Measurements from ENCODE around the gene EFHC1. TPM values are rescaled to one million over a fixed set of nuclear protein-coding genes. Genes with fewer than 3 reads are reported as not detected.

Gene EFHC1
- total RNA-seq, 1 donor from 2014 or later = 33.8 TPM

- Mint-ChIP-seq H3K27ac (ENCODE audit: unreplicated experiment) (peak overlapping the region; percentile 27), H3K9me3 (ENCODE audit: unreplicated experiment) (no peaks in the 10 kb centered on the region), H3K4me1 (ENCODE audit: unreplicated experiment) (peaks cover 34% of the 10 kb centered on the region), H3K4me3 (ENCODE audit: unreplicated experiment) (no peak overlapping the region), H3K36me3 (ENCODE audit: unreplicated experiment) (peaks cover 19% of the 10 kb centered on the region), H3K27me3 (ENCODE audit: unreplicated experiment) (no peaks in the 10 kb centered on the region)
- TF ChIP-seq, protein P1, sequence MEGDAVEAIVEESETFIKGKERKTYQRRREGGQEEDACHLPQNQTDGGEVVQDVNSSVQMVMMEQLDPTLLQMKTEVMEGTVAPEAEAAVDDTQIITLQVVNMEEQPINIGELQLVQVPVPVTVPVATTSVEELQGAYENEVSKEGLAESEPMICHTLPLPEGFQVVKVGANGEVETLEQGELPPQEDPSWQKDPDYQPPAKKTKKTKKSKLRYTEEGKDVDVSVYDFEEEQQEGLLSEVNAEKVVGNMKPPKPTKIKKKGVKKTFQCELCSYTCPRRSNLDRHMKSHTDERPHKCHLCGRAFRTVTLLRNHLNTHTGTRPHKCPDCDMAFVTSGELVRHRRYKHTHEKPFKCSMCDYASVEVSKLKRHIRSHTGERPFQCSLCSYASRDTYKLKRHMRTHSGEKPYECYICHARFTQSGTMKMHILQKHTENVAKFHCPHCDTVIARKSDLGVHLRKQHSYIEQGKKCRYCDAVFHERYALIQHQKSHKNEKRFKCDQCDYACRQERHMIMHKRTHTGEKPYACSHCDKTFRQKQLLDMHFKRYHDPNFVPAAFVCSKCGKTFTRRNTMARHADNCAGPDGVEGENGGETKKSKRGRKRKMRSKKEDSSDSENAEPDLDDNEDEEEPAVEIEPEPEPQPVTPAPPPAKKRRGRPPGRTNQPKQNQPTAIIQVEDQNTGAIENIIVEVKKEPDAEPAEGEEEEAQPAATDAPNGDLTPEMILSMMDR (IDR thresholded peaks at IDR 0.05) = no peak
- DNase-seq (ENCODE audit: extremely low spot score, unreplicated experiment) = no peak
Observed at GRCh38 chr6:52491203-52492069, 71.3 kb downstream of the EFHC1 start.

GRCh38 chr6:52493669-52494068 is 73.5 kb downstream of the EFHC1 start:
- no peak for DNase-seq (ENCODE audit: extremely low spot score, unreplicated experiment)
- Mint-ChIP-seq H3K36me3 (ENCODE audit: unreplicated experiment) (peaks cover 37% of the 10 kb centered on the region), H3K27ac (ENCODE audit: unreplicated experiment) (peak overlapping the region; percentile 61), H3K4me3 (ENCODE audit: unreplicated experiment) (no peak overlapping the region), H3K4me1 (ENCODE audit: unreplicated experiment) (peaks cover 44% of the 10 kb centered on the region), H3K27me3 (ENCODE audit: unreplicated experiment) (no peaks in the 10 kb centered on the region), H3K9me3 (ENCODE audit: unreplicated experiment) (no peaks in the 10 kb centered on the region)
- TF ChIP-seq, protein P1 (IDR thresholded peaks at IDR 0.05) = no peak

DNA sequence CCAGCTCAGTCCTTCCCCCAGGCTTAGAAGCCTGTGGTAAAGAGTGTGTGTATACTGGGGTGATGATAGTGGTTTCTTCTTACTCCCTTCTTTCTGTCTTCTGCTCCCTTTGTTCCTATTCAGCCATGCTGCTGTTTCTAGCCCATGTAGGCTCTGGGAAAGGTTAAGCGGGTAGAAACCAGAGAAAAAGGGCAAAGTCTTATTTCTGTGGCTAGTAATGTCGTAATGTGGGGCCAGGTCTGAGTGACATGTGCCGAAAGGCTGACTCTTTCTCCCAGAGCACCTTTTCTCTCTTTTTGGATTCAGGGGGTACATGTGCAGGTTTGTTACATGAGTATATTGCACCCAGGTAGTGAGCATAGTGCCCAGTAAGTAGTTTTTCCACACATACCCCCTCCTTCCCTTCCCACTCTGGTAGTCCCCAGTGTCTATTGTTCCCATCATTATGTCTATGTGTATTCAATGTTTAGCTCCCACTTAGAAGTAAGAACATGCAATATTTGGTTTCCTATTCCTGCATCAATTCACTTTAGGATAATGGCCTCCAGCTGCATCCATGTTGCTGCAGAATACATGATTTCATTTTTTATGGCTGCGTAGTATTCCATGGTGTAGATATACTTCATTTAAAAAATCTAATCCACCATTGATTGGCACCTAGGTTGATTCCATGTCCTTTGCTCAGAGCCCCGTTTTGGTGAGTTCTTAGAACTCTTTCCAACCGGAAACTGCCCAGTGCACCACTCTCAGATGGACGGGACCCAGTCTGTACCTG is 74.3 kb downstream of the EFHC1 start:
- peak overlapping the region; percentile 61 for H3K27ac Mint-ChIP-seq (ENCODE audit: unreplicated experiment)
- TF ChIP-seq, protein P1 (IDR thresholded peaks at IDR 0.05) = no peak

GRCh38 chr6:52495922-52496321 is 75.8 kb downstream of the EFHC1 start:
- TF ChIP-seq, protein P1 (IDR thresholded peaks at IDR 0.05) = no peak
- no peak overlapping the region for H3K27ac Mint-ChIP-seq (ENCODE audit: unreplicated experiment)
- no peaks in the 10 kb centered on the region for H3K9me3 Mint-ChIP-seq (ENCODE audit: unreplicated experiment)
- no peak for DNase-seq (ENCODE audit: extremely low spot score, unreplicated experiment)
- H3K27me3 Mint-ChIP-seq (ENCODE audit: unreplicated experiment) = no peaks in the 10 kb centered on the region
- H3K36me3 Mint-ChIP-seq (ENCODE audit: unreplicated experiment) = peaks cover 45% of the 10 kb centered on the region
- no peak overlapping the region for H3K4me3 Mint-ChIP-seq (ENCODE audit: unreplicated experiment)
- H3K4me1 Mint-ChIP-seq (ENCODE audit: unreplicated experiment) = peaks cover 58% of the 10 kb centered on the region

More for the DNA sequence above, 74.3 kb downstream of the EFHC1 start:
- H3K4me3 Mint-ChIP-seq (ENCODE audit: unreplicated experiment) = no peak overlapping the region
- peaks cover 37% of the 10 kb centered on the region for H3K36me3 Mint-ChIP-seq (ENCODE audit: unreplicated experiment)
- DNase-seq (ENCODE audit: extremely low spot score, unreplicated experiment) = no peak
- H3K27me3 Mint-ChIP-seq (ENCODE audit: unreplicated experiment) = no peaks in the 10 kb centered on the region
- H3K9me3 Mint-ChIP-seq (ENCODE audit: unreplicated experiment) = no peaks in the 10 kb centered on the region
- peaks cover 52% of the 10 kb centered on the region for H3K4me1 Mint-ChIP-seq (ENCODE audit: unreplicated experiment)

- H3K27ac Mint-ChIP-seq (ENCODE audit: unreplicated experiment) = no peak overlapping the region
- H3K4me1 Mint-ChIP-seq (ENCODE audit: unreplicated experiment) = peaks cover 57% of the 10 kb centered on the region
- H3K36me3 Mint-ChIP-seq (ENCODE audit: unreplicated experiment) = peaks cover 51% of the 10 kb centered on the region
Observed at GRCh38 chr6:52496631-52497030, 76.5 kb downstream of the EFHC1 start.

More at GRCh38 chr6:52496631-52497030, 76.5 kb downstream of the EFHC1 start:
- TF ChIP-seq, protein P1 (IDR thresholded peaks at IDR 0.05) = no peak
- Mint-ChIP-seq H3K27me3 (ENCODE audit: unreplicated experiment) (no peaks in the 10 kb centered on the region), H3K9me3 (ENCODE audit: unreplicated experiment) (no peaks in the 10 kb centered on the region), H3K4me3 (ENCODE audit: unreplicated experiment) (no peak overlapping the region)
- no peak for DNase-seq (ENCODE audit: extremely low spot score, unreplicated experiment)

Data from osteocyte (in vitro differentiated cells).